ENCODE data around the gene ANKRD2.
"Not testable (repeated sequence)": the region's sequence is repeated elsewhere in the genome, so short reads cannot be mapped to it uniquely, and the experiment has no call there.

ANKRD2 gene

DNA sequence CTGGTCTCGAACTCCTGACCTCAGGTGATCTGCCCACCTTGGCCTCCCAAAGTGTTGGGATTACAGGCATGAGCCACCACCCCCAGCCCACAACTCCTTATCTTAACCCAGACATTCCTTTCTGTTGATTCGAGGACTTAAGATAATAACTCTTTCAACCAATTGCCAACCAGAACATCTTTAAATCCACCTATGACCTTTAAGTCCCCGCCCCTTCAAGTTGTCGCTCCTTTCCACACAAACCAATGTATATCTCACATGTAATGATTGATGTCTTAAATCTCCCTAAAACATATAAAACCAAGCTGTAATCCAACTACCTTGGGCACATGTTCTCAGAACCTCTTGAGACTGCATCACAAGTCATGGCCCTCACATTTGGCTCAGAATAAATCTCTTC is 7.8 kb upstream of the ANKRD2 start:
- DNase-seq (ENCODE audit: insufficient read length), result no peak
- TF ChIP-seq POLR2AphosphoS5 (IDR thresholded peaks at IDR 0.05; ENCODE audit: low read depth, low read length) (no peak), TAF1 (IDR thresholded peaks at IDR 0.05; ENCODE audit: borderline replicate concordance, low read depth, low read length) (no peak), POLR2A (IDR thresholded peaks at IDR 0.05; ENCODE audit: low read depth, low read length) (no peak)
- FAIRE-seq, result no peak

GRCh38 chr10:97566336-97566996 is 6.1 kb upstream of the ANKRD2 start:
- TF ChIP-seq TAF1 (IDR thresholded peaks at IDR 0.05; ENCODE audit: borderline replicate concordance, low read depth, low read length), result no peak
- TF ChIP-seq POLR2AphosphoS5 (IDR thresholded peaks at IDR 0.05; ENCODE audit: low read depth, low read length), result no peak
- no peak for TF ChIP-seq POLR2A (IDR thresholded peaks at IDR 0.05; ENCODE audit: low read depth, low read length)
- FAIRE-seq, result no peak
- DNase-seq (ENCODE audit: insufficient read length), result no peak

DNA sequence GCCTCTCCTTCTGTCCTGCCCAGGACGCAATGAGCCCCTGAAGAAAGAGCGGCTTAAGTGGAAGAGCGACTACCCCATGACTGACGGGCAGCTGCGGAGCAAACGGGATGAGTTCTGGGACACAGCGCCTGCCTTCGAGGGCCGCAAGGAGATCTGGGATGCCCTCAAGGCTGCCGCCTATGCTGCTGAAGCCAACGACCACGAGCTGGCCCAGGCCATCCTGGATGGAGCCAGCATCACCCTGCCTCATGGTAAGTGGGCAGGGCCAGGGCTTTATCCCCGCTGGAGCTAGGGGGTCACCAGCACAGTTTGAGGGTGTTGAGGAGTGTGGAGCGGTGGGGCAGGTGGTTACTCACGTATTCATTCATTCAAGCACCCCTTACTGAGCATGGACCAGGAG is 4.7 kb upstream of the ANKRD2 start:
- no peak for FAIRE-seq
- TF ChIP-seq TAF1 (IDR thresholded peaks at IDR 0.05; ENCODE audit: borderline replicate concordance, low read depth, low read length) (no peak), POLR2AphosphoS5 (IDR thresholded peaks at IDR 0.05; ENCODE audit: low read depth, low read length) (no peak), POLR2A (IDR thresholded peaks at IDR 0.05; ENCODE audit: low read depth, low read length) (no peak)
- DNase-seq (ENCODE audit: insufficient read length), result no peak

GRCh38 chr10:97570146-97570788 is 2.3 kb upstream of the ANKRD2 start:
- no peak for DNase-seq (ENCODE audit: insufficient read length)
- FAIRE-seq, result no peak
- TF ChIP-seq POLR2A (IDR thresholded peaks at IDR 0.05; ENCODE audit: low read depth, low read length) (no peak), TAF1 (IDR thresholded peaks at IDR 0.05; ENCODE audit: borderline replicate concordance, low read depth, low read length) (no peak), POLR2AphosphoS5 (IDR thresholded peaks at IDR 0.05; ENCODE audit: low read depth, low read length) (no peak)

DNA sequence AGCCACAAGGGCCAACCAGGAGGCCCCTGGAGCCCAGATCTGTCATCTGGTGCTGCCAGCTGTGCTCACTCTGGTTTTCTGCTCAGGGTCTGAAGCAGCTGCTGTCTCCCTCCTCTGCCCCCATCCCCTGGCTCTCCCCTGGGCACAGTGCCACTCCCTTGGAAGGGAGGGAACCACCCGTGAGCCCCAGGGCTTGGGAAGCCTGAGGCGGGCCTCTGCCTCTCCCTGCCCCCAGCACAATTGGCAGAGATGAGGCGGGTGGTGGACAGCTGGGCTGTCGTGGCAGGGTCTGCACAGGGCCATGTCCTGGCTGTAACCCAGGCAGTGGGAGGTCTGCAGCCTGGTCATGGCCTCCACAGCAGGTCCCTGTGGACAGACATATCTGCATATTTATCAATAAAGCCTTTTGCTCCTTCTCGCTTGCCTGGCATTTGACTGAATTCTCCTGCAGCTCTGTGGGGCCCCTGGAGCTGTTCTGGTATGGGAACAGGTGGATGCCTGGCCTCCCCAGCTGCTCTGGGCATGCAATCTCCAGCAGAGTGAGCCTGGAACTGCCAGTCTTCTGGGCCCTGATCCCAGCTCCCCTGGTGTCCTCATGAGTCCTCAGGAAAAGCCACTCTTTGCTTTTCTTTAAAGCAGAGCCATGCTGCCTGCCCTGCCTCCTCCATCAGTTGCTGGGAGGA is 1.6 kb upstream of the ANKRD2 start:
- TF ChIP-seq POLR2A (IDR thresholded peaks at IDR 0.05; ENCODE audit: low read depth, low read length), result no peak
- TF ChIP-seq TAF1 (IDR thresholded peaks at IDR 0.05; ENCODE audit: borderline replicate concordance, low read depth, low read length), result no peak
- no peak for TF ChIP-seq POLR2AphosphoS5 (IDR thresholded peaks at IDR 0.05; ENCODE audit: low read depth, low read length)
- no peak for DNase-seq (ENCODE audit: insufficient read length)
- FAIRE-seq, result no peak

GRCh38 chr10:97571622-97572021 is 957 bp upstream of the ANKRD2 start:
- TF ChIP-seq POLR2A (IDR thresholded peaks at IDR 0.05; ENCODE audit: low read depth, low read length) (no peak), POLR2AphosphoS5 (IDR thresholded peaks at IDR 0.05; ENCODE audit: low read depth, low read length) (no peak), TAF1 (IDR thresholded peaks at IDR 0.05; ENCODE audit: borderline replicate concordance, low read depth, low read length) (no peak)
- DNase-seq (ENCODE audit: insufficient read length) (no peak), FAIRE-seq (no peak)

DNA sequence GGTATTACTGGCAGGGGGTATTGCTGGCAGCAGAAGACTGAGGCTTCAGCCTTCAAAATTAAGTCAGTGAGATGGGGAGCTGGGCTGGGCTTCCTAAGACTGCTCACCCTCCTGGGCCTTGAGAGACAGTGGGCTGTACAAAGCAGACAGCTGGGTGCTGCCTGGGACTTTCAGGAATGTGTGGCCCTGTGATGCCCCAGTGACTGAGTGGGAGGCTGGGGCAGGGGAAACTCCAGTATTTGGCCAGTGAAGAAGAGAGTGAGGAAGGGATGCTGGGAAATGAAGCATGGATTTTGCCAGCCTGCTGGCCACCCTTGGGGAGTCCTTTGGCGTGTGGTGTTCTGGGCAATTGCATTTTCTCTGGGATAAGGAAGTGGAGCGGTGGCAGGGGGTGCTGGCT is 442 bp downstream of the ANKRD2 start:
- no peak for DNase-seq (ENCODE audit: insufficient read length)
- no peak for TF ChIP-seq POLR2AphosphoS5 (IDR thresholded peaks at IDR 0.05; ENCODE audit: low read depth, low read length)
- no peak for FAIRE-seq

DNA sequence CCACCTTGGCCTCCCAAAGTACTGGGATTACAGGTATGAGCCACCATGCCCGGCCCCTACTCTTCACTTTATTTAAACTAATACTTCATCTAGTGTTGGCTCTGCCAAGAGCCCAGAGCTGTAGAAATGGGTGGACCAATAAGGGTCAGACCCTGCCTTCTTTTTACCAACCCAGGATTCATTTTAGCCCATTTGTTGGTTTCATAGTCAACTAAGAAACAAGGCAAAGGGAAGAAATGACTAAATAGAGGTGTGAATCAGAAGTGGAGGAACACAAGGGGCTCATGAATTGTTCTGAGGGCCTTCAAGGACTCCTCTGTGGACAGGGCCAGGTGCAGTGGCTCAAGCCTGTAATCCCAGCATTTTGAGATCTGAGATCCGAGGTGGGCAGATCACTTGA is 1.1 kb downstream of the ANKRD2 start:
- no peak for TF ChIP-seq TAF1 (IDR thresholded peaks at IDR 0.05; ENCODE audit: borderline replicate concordance, low read depth, low read length)
- DNase-seq (ENCODE audit: insufficient read length) (no peak), FAIRE-seq (no peak)

DNA sequence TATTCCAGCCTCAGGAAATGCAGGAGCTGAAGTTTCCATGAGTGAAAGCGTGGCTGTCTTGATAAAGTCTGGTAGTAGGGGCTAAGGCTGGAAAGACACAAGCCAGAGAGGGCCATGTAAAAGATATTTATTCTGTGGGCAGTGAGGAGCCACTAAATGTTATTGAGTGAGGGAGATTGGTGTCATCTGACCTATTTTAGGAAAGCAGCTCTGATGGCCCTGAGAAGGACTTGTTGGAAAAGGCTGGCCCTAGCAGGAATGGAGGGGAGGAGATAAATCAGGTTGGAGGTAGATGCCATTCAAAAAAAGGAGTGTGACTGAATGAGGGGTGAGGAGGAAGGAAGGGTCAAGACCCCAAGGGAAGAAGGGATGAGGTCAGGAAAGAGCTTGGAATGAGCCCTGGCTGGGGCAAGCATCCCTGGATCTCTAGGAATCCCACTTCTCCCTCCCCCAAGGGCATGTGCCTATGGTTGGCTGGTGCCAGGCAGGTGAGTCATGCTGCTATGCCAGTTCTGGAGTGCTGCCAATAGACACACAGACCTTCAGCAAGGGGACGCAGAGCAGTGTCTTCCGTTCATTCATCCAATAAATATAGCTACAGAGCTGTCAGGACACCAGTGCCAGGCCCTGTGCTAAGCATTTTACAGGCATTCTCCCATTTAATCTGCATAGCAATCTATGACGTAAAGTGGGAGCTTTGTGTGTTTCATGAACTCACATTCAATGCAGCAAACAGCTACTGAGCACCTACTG is 2.0 kb downstream of the ANKRD2 start:
- FAIRE-seq, result no peak
- TF ChIP-seq POLR2AphosphoS5 (IDR thresholded peaks at IDR 0.05; ENCODE audit: low read depth, low read length) (no peak), TAF1 (IDR thresholded peaks at IDR 0.05; ENCODE audit: borderline replicate concordance, low read depth, low read length) (no peak), POLR2A (IDR thresholded peaks at IDR 0.05; ENCODE audit: low read depth, low read length) (no peak)
- no peak for DNase-seq (ENCODE audit: insufficient read length)

DNA sequence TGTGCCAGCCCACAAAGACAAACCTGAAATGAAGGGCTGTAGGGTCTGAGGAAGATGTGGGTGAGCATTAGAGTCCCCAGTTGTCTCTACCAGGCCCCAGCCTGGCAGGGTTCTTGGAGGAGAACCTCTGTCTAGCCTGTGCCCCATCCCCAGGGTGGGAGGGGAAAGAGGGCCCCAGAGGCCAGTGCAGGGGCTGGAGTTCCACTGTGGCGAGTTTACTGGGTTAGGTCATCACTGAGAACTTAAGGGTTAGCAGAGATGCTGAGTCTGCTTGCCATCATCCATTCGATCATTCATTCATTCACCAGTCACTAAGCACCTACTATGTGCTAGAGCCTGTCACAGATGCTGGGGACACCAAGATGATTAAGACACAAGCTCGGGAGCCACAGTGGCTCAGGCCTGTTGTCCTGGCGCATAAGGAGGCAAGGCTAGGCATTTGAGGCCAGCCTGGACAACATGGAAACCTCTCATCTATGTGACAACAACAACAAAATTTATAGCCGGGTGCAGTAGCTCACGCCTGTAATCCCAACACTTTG is 2.6 kb downstream of the ANKRD2 start:
- FAIRE-seq (no peak), DNase-seq (ENCODE audit: insufficient read length) (no peak)
- TF ChIP-seq POLR2A (IDR thresholded peaks at IDR 0.05; ENCODE audit: low read depth, low read length) (no peak), TAF1 (IDR thresholded peaks at IDR 0.05; ENCODE audit: borderline replicate concordance, low read depth, low read length) (no peak), POLR2AphosphoS5 (IDR thresholded peaks at IDR 0.05; ENCODE audit: low read depth, low read length) (no peak)

DNA sequence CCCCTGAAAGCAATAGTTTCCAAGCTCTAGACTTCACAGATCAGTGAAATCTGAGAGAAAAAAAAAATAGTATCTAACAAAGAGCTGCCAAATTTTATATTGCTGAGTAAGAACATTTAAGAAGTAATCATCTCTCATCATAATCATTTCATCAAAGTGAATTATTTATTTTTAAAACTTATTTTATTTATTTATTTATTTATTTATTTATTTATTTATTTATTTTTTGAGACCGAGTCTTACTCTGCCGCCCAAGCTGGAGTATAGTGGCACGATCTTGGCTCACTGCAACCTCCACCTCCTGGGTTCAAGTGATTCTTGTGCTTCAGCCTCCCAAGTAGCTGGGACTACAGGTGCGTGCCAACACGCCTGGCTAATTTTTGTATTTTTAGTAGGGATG is 3.9 kb downstream of the ANKRD2 start:
- not testable (repeated sequence) for FAIRE-seq; DNase-seq (ENCODE audit: insufficient read length)

GRCh38 chr10:97577701-97578100 is 5.1 kb downstream of the ANKRD2 start:
- no peak for FAIRE-seq
- TF ChIP-seq POLR2AphosphoS5 (IDR thresholded peaks at IDR 0.05; ENCODE audit: low read depth, low read length), result no peak
- no peak for TF ChIP-seq TAF1 (IDR thresholded peaks at IDR 0.05; ENCODE audit: borderline replicate concordance, low read depth, low read length)
- TF ChIP-seq POLR2A (IDR thresholded peaks at IDR 0.05; ENCODE audit: low read depth, low read length), result no peak
- DNase-seq (ENCODE audit: insufficient read length), result no peak

Measured in GM12892 (cell line).